SK-N-MC (cell line): ENCODE results near the gene GBX1.

Experiments
- EZH2 ChIP-seq: fragments of 200-600 bp; sonication (generic); IDR thresholded peaks from one replicate; pipeline ENCODE4 v1.6.1; 2017; ENCODE audit warnings: antibody characterized with exemption
- POLR2AphosphoS5 ChIP-seq: IDR thresholded peaks from 2 replicates; pipeline ENCODE4 v1.6.1; 2012; ENCODE audit warnings: mild to moderate bottlenecking, low read depth, low read length, borderline replicate concordance

DNA sequence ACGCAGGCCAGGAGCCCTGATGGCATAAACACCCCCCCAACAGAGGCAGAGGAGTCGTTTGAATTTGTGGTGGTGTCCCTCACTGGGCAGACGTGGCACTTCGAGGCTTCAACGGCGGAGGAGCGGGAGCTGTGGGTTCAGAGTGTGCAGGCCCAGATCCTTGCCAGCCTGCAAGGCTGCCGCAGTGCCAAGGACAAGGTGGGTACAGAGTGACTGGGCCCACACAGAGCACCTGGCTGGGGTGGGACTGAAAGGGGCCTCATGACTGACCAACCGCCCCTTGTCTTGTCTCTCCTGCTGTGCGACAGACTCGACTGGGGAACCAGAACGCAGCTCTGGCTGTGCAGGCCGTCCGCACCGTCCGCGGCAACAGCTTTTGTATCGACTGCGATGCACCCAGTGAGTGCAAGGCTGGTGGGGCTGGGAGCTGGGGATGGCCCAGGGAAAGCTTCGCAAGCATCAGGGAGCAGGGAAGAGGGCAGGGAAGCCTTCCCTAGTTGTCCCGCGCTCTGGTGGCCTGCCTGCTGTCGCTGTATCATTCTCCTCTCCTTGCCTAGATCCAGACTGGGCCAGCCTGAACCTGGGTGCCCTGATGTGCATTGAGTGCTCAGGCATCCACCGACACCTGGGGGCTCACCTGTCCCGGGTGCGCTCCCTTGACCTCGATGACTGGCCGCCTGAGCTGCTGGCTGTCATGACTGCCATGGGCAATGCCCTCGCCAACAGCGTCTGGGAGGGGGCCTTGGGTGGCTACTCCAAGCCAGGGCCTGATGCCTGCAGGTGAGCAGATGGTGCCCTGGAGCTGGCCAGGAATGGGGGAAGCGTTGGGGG lies 25.4 kb downstream of the GBX1 start:
- TF ChIP-seq EZH2, result no peak
- no peak for TF ChIP-seq POLR2AphosphoS5
